Sciatic nerve (tissue), 2 donors: ENCODE data around the gene ZNF536. TPM values are rescaled to one million over a fixed set of nuclear protein-coding genes. Genes with fewer than 3 reads are reported as not detected.
A peak's percentile ranks its signal among the peaks of the same experiment; 100 is the strongest.
"Not testable (repeated sequence)": the region's sequence is repeated elsewhere in the genome, so short reads cannot be mapped to it uniquely, and the experiment has no call there.

Experiments used
- ATAC-seq: fragments of 200-7000 bp; cut with Tn5 transposase; one replicate; pipeline ENCODE4 v1.9.1; 2020; ENCODE audit warnings: mild to moderate bottlenecking, moderate library complexity
- DNase-seq: peaks from one replicate; pipeline ENCODE4 v3.0.0-alpha.2; 2020; ENCODE audit warnings: low spot score
- intact Hi-C: fragments of 100-400 bp; cut with DNase I; formaldehyde crosslinking; loops from one replicate; pipeline ENCODE4 v1.14.2; 2022
- total RNA-seq: library from RNA; stranded (reverse); fragmentation: NEBNext Ultra II Directional; extraction: Animal tissue kit (Norgen Biotek cat#: 25700); gene quantifications from one replicate; pipeline ENCODE4 v1.2.1, GENCODE V29; 2021
- donor health status: DM: no; HTN: no; CAD: no.
- donor health status: DM: no; HTN: no; CAD: no.

Gene ZNF536
- total RNA-seq, 1 donor from 2014 or later = 43.2 TPM

GRCh38 chr19:30402436-30403202 is 30.4 kb downstream of the ZNF536 start:
- DNase-seq = no peak
- intact Hi-C loops = no loop called here
- no peak for ATAC-seq

GRCh38 chr19:30403203-30403985 is 31.2 kb downstream of the ZNF536 start:
- no peak for DNase-seq
- no peak for ATAC-seq
- intact Hi-C loops = no loop called here

GRCh38 chr19:30406220-30407067 is 34.3 kb downstream of the ZNF536 start:
- DNase-seq (no peak), ATAC-seq (peak; percentile 70)
- intact Hi-C loops = no loop called here

GRCh38 chr19:30407068-30407709 is 35.0 kb downstream of the ZNF536 start:
- ATAC-seq = no peak
- intact Hi-C loops = no loop called here
- no peak for DNase-seq

GRCh38 chr19:30408734-30409301 is 36.6 kb downstream of the ZNF536 start:
- ATAC-seq = no peak
- intact Hi-C loops = no loop called here
- no peak for DNase-seq

GRCh38 chr19:30411714-30412113 is 39.5 kb downstream of the ZNF536 start:
- intact Hi-C loops = no loop called here
- DNase-seq (no peak), ATAC-seq (no peak)

GRCh38 chr19:30416375-30416774 is 44.2 kb downstream of the ZNF536 start:
- ATAC-seq (no peak), DNase-seq (no peak)
- intact Hi-C loops = no loop called here

GRCh38 chr19:30417166-30417565 is 45.0 kb downstream of the ZNF536 start:
- ATAC-seq, intact Hi-C loops, DNase-seq: not testable (repeated sequence)

- DNase-seq (no peak), ATAC-seq (no peak)
- intact Hi-C loops = no loop called here
These were observed 47.5 kb downstream of the ZNF536 start for GRCh38 chr19:30419568-30420180.

GRCh38 chr19:30420316-30420715 is 48.1 kb downstream of the ZNF536 start:
- intact Hi-C loops = no loop called here
- ATAC-seq = no peak
- no peak for DNase-seq

GRCh38 chr19:30420881-30421280 is 48.7 kb downstream of the ZNF536 start:
- intact Hi-C loops = no loop called here
- DNase-seq (no peak), ATAC-seq (no peak)

GRCh38 chr19:30421571-30421970 is 49.4 kb downstream of the ZNF536 start:
- ATAC-seq = no peak
- intact Hi-C loops = no loop called here
- DNase-seq = no peak

- intact Hi-C loops = no loop called here
- ATAC-seq (no peak), DNase-seq (no peak)
These were observed 51.3 kb downstream of the ZNF536 start for GRCh38 chr19:30423481-30423880.

- intact Hi-C loops = no loop called here
- no peak for ATAC-seq
- no peak for DNase-seq
These were observed 54.0 kb downstream of the ZNF536 start for GRCh38 chr19:30425885-30426838.

- ATAC-seq (no peak), DNase-seq (no peak)
- intact Hi-C loops = no loop called here
These were observed 54.7 kb downstream of the ZNF536 start for GRCh38 chr19:30426864-30427263.

- DNase-seq (no peak), ATAC-seq (no peak)
- intact Hi-C loops = no loop called here
These were observed 56.0 kb downstream of the ZNF536 start for GRCh38 chr19:30428092-30428680.

GRCh38 chr19:30428844-30429243 is 56.7 kb downstream of the ZNF536 start:
- DNase-seq (no peak), ATAC-seq (no peak)
- intact Hi-C loops = no loop called here
